SK-N-MC (cell line): Measurements from ENCODE around the gene PDIA4.
"Not testable (repeated sequence)": the region's sequence is repeated elsewhere in the genome, so short reads cannot be mapped to it uniquely, and the experiment has no call there.

ENCODE experiments used
- DNase-seq: peaks from one replicate; pipeline ENCODE4 v3.0.0-alpha.2; 2011; ENCODE audit warnings: low read depth, low spot score
- H3K27ac ChIP-seq: fragments of 200-600 bp; sonication (generic); 2 replicates; pipeline ENCODE4 v1.5.1; 2016; ENCODE audit warnings: mixed run types
- H3K36me3 ChIP-seq: fragments of 200-600 bp; sonication (generic); 2 replicates; pipeline ENCODE4 v1.6.1; 2017; ENCODE audit warnings: antibody characterized with exemption, low read length, mixed read lengths; ENCODE audit not compliant: insufficient read depth
- H3K4me3 ChIP-seq: fragments of 200-600 bp; sonication (generic); 2 replicates; pipeline ENCODE4 v1.5.1; 2016
- H3K9ac ChIP-seq: fragments of 200-600 bp; sonication (generic); 2 replicates; pipeline ENCODE4 v1.8.0; 2017; ENCODE audit warnings: mixed run types, mixed read lengths; ENCODE audit not compliant: insufficient read length
- H3K9me3 ChIP-seq: fragments of 200-600 bp; sonication (generic); 2 replicates; pipeline ENCODE4 v1.6.1; 2017; ENCODE audit warnings: low read depth, mild to moderate bottlenecking, antibody characterized with exemption, low read length, moderate library complexity, mixed read lengths
- EZH2 ChIP-seq: fragments of 200-600 bp; sonication (generic); IDR thresholded peaks from one replicate; pipeline ENCODE4 v1.6.1; 2017; ENCODE audit warnings: antibody characterized with exemption
- FOXP2 ChIP-seq: optimal IDR thresholded peaks from 2 replicates; pipeline ENCODE3; 2011; ENCODE audit warnings: mild to moderate bottlenecking, moderate library complexity; ENCODE audit not compliant: insufficient read depth; ENCODE audit errors: extremely low read length, control extremely low read depth
- POLR2AphosphoS5 ChIP-seq: IDR thresholded peaks from 2 replicates; pipeline ENCODE4 v1.6.1; 2012; ENCODE audit warnings: mild to moderate bottlenecking, low read depth, low read length, borderline replicate concordance

The PDIA4 gene

GRCh38 chr7:149046416-149046815 lies 18.1 kb upstream of the PDIA4 start:
- no peaks in the 10 kb centered on the region for H3K9me3 ChIP-seq
- H3K27ac ChIP-seq, result no peak overlapping the region
- no peak overlapping the region for H3K9ac ChIP-seq
- no peak for TF ChIP-seq POLR2AphosphoS5
- TF ChIP-seq FOXP2, result no peak
- no peak for TF ChIP-seq EZH2
- DNase-seq, result no peak
- H3K4me3 ChIP-seq, result no peak overlapping the region
- no peaks in the 10 kb centered on the region for H3K36me3 ChIP-seq

GRCh38 chr7:149043936-149044335 lies 15.6 kb upstream of the PDIA4 start:
- Histone ChIP-seq H3K27ac (no peak overlapping the region), H3K9me3 (no peaks in the 10 kb centered on the region), H3K4me3 (no peak overlapping the region), H3K9ac (no peak overlapping the region), H3K36me3 (no peaks in the 10 kb centered on the region)
- TF ChIP-seq POLR2AphosphoS5 (no peak), FOXP2 (no peak), EZH2 (no peak)
- DNase-seq, result no peak

GRCh38 chr7:149041350-149041749 lies 13.0 kb upstream of the PDIA4 start:
- no peak overlapping the region for H3K9ac ChIP-seq
- H3K9me3 ChIP-seq, result no peaks in the 10 kb centered on the region
- TF ChIP-seq EZH2 (no peak), FOXP2 (no peak), POLR2AphosphoS5 (no peak)
- DNase-seq, result no peak
- H3K27ac ChIP-seq, result no peak overlapping the region
- H3K4me3 ChIP-seq, result no peak overlapping the region
- H3K36me3 ChIP-seq, result no peaks in the 10 kb centered on the region

- not testable (repeated sequence) for H3K4me3 ChIP-seq, H3K27ac ChIP-seq, H3K9ac ChIP-seq, H3K9me3 ChIP-seq, DNase-seq, H3K36me3 ChIP-seq
Observed at GRCh38 chr7:149038641-149039040, 10.3 kb upstream of the PDIA4 start.

GRCh38 chr7:149036676-149037075 lies 8.4 kb upstream of the PDIA4 start:
- H3K9me3 ChIP-seq, result no peaks in the 10 kb centered on the region
- TF ChIP-seq EZH2, result no peak
- no peak for TF ChIP-seq FOXP2
- no peak for TF ChIP-seq POLR2AphosphoS5

GRCh38 chr7:149031353-149031910 lies 3.1 kb upstream of the PDIA4 start:
- no peak for DNase-seq
- Histone ChIP-seq H3K36me3 (no peaks in the 10 kb centered on the region), H3K9me3 (no peaks in the 10 kb centered on the region), H3K27ac (no peak overlapping the region), H3K9ac (no peak overlapping the region), H3K4me3 (no peak overlapping the region)
- TF ChIP-seq EZH2 (no peak), FOXP2 (no peak), POLR2AphosphoS5 (no peak)

More at GRCh38 chr7:149036676-149037075, 8.4 kb upstream of the PDIA4 start:
- Histone ChIP-seq H3K9ac (no peak overlapping the region), H3K36me3 (no peaks in the 10 kb centered on the region), H3K27ac (no peak overlapping the region), H3K4me3 (no peak overlapping the region)
- DNase-seq, result no peak

GRCh38 chr7:149030439-149030838 lies 2.1 kb upstream of the PDIA4 start:
- not testable (repeated sequence) for H3K9ac ChIP-seq, H3K36me3 ChIP-seq, H3K27ac ChIP-seq, H3K4me3 ChIP-seq, DNase-seq, H3K9me3 ChIP-seq

GRCh38 chr7:149027611-149028345 lies 527 bp downstream of the PDIA4 start:
- Histone ChIP-seq H3K27ac (peak overlapping the region; percentile 65; the same call in 1 of the 2 replicates), H3K36me3 (peaks cover 7% of the 10 kb centered on the region; the same call in 1 of the 2 replicates), H3K9me3 (no peaks in the 10 kb centered on the region), H3K9ac (peak overlapping the region; percentile 84), H3K4me3 (peak overlapping the region; percentile 87)
- no peak for TF ChIP-seq POLR2AphosphoS5
- TF ChIP-seq EZH2, result no peak
- TF ChIP-seq FOXP2, result no peak
- no peak for DNase-seq

- Histone ChIP-seq H3K9ac (peak overlapping the region; percentile 84), H3K4me3 (peak overlapping the region; percentile 87), H3K36me3 (peaks cover 7% of the 10 kb centered on the region; the same call in 1 of the 2 replicates), H3K9me3 (no peaks in the 10 kb centered on the region), H3K27ac (no peak overlapping the region)
- no peak for TF ChIP-seq EZH2
- TF ChIP-seq POLR2AphosphoS5, result no peak
- TF ChIP-seq FOXP2, result no peak
- no peak for DNase-seq
Observed at GRCh38 chr7:149027055-149027454, 1.2 kb downstream of the PDIA4 start.

- H3K9ac ChIP-seq, result no peak overlapping the region
- no peaks in the 10 kb centered on the region for H3K9me3 ChIP-seq
- DNase-seq, result no peak
- no peak overlapping the region for H3K27ac ChIP-seq
- H3K36me3 ChIP-seq, result peaks cover 22% of the 10 kb centered on the region
- TF ChIP-seq POLR2AphosphoS5 (no peak), EZH2 (no peak), FOXP2 (no peak)
- H3K4me3 ChIP-seq, result no peak overlapping the region
Observed at GRCh38 chr7:149023662-149024061, 4.6 kb downstream of the PDIA4 start.
